Measurements from ENCODE around the gene CSNK2B. TPM values are rescaled to one million over a fixed set of nuclear protein-coding genes. Genes with fewer than 3 reads are reported as not detected.

Gene CSNK2B
- total RNA-seq, 1 experiment from 2014 or later, result 267 TPM

DNA sequence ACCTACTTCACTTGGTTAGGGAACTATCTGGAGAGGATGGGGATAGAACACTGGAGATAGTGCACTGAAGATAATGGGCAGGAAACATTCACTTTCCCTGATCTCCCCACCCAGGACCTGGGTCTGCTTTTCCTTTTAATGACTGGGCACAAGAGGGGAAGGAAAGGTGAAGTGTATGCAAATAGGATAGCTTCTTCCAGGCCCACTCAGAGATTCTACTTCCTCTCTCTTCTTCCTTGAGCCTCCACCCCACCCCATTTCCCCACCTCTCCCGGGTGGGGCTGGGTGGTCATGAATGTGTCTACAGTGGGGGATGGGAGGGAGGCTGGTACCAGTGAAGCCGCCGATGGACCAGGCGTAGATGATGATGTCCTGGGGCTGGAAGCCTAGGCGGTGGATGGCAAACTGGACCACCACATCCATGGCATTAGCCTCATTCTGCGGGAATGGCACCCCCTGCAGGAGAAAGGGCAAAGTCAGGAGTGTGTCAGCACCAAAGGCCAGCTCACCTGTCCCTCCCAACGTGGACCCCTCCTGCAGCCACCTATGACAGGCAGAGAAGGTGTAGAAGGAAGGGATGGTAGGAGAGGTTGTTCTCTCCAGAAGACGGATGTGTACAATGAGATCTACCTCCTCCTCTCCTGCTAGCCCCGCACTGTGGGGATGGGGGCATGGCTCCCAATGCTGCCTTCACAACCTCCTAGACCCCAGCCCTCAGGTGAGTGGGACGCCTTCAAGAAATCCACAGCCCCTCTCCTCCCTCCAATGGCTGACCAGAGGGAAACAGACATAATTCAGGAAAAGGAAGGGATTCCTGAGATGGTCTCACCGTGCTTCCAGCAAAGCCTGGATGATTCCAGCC, 23.6 kb downstream of the CSNK2B start:
- no peaks in the 10 kb centered on the region for H4K20me1 ChIP-seq (ENCODE audit: low read length)
- no peak overlapping the region for H3K4me2 ChIP-seq (ENCODE audit: low read length)
- no peaks in the 10 kb centered on the region for H3K27me3 ChIP-seq (ENCODE audit: low read length)
- intact Hi-C loops (cut with micrococcal nuclease), result loop anchor here (10.0 kb wide), 2 partner anchors 145 to 175 kb away; partner anchors contain the start of gene NEU1
- DNase-seq, result no peak
- no TSS peak for BruUV-seq (replicated peaks)
- 0 out of 2 replicates have a peak, but pooled peaks cover 3% of the 10 kb centered on the region for H3K4me1 ChIP-seq (ENCODE audit: insufficient read depth, low read length)
- no peaks in the 10 kb centered on the region for H3K9me3 ChIP-seq (ENCODE audit: low read length)
- H3K79me2 ChIP-seq (ENCODE audit: low read length), result no peaks in the 10 kb centered on the region
- TF ChIP-seq, protein P1, sequence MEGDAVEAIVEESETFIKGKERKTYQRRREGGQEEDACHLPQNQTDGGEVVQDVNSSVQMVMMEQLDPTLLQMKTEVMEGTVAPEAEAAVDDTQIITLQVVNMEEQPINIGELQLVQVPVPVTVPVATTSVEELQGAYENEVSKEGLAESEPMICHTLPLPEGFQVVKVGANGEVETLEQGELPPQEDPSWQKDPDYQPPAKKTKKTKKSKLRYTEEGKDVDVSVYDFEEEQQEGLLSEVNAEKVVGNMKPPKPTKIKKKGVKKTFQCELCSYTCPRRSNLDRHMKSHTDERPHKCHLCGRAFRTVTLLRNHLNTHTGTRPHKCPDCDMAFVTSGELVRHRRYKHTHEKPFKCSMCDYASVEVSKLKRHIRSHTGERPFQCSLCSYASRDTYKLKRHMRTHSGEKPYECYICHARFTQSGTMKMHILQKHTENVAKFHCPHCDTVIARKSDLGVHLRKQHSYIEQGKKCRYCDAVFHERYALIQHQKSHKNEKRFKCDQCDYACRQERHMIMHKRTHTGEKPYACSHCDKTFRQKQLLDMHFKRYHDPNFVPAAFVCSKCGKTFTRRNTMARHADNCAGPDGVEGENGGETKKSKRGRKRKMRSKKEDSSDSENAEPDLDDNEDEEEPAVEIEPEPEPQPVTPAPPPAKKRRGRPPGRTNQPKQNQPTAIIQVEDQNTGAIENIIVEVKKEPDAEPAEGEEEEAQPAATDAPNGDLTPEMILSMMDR (conservative IDR thresholded peaks at IDR 0.05; ENCODE audit: low read depth, low read length), result peak; percentile 61
- TF ChIP-seq EZH2phosphoT487 (IDR thresholded peaks at IDR 0.05; ENCODE audit: borderline replicate concordance, low read length), result no peak
- no peak for TF ChIP-seq EZH2 (IDR thresholded peaks at IDR 0.05; ENCODE audit: low read length, unreplicated experiment)
- ChIA-PET POLR2A (ENCODE audit: unreplicated experiment) (interaction anchor here (0.6 kb wide), 1 partner anchor 31 kb away, joined by 3 read pairs; no protein-coding TSS in a partner anchor), CTCF (no interaction called here)
- no peak overlapping the region for H3K9ac ChIP-seq (ENCODE audit: low read length)
- H3K36me3 ChIP-seq (ENCODE audit: low read depth, low read length), result peaks cover 8% of the 10 kb centered on the region; the same call in 1 of the 2 replicates
- no peak overlapping the region for H3K4me3 ChIP-seq (ENCODE audit: low read length)
- no peaks in the 10 kb centered on the region for H3F3A ChIP-seq (ENCODE audit: low read length, unreplicated experiment)
- ATAC-seq, result 0 out of 2 replicates have a peak, but pooled peaks have one; percentile 35
- no peak overlapping the region for H2AFZ ChIP-seq (ENCODE audit: low read length)
- no peaks in the 10 kb centered on the region for H3K9me2 ChIP-seq (replicated peaks; ENCODE audit: low read length)
- no peak overlapping the region for H3K27ac ChIP-seq (ENCODE audit: low read length)

GRCh38 chr6:31690231-31691077, 24.6 kb downstream of the CSNK2B start:
- Histone ChIP-seq H3K4me3 (ENCODE audit: low read length) (no peak overlapping the region), H3K4me2 (ENCODE audit: low read length) (no peak overlapping the region), H3K79me2 (ENCODE audit: low read length) (no peaks in the 10 kb centered on the region), H3F3A (ENCODE audit: low read length, unreplicated experiment) (no peaks in the 10 kb centered on the region), H3K9me2 (replicated peaks; ENCODE audit: low read length) (no peaks in the 10 kb centered on the region), H3K4me1 (ENCODE audit: insufficient read depth, low read length) (0 out of 2 replicates have a peak, but pooled peaks cover 3% of the 10 kb centered on the region), H3K36me3 (ENCODE audit: low read depth, low read length) (peaks cover 8% of the 10 kb centered on the region; the same call in 1 of the 2 replicates), H3K27me3 (ENCODE audit: low read length) (no peaks in the 10 kb centered on the region), H3K9ac (ENCODE audit: low read length) (no peak overlapping the region), H2AFZ (ENCODE audit: low read length) (no peak overlapping the region), H4K20me1 (ENCODE audit: low read length) (no peaks in the 10 kb centered on the region), H3K9me3 (ENCODE audit: low read length) (no peaks in the 10 kb centered on the region), H3K27ac (ENCODE audit: low read length) (no peak overlapping the region)
- ChIA-PET CTCF (interaction anchor here (0.8 kb wide), 1 partner anchor 140 kb away, joined by 3 read pairs; no protein-coding TSS in a partner anchor), POLR2A (ENCODE audit: unreplicated experiment) (interaction anchor here (0.6 to 0.7 kb wide), 2 partner anchors 32 to 1095 kb away, joined by 3 to 7 read pairs; no protein-coding TSS in a partner anchor)
- intact Hi-C loops (cut with micrococcal nuclease), result no loop called here
- TF ChIP-seq EZH2 (IDR thresholded peaks at IDR 0.05; ENCODE audit: low read length, unreplicated experiment), result no peak
- TF ChIP-seq, protein P1 (conservative IDR thresholded peaks at IDR 0.05; ENCODE audit: low read depth, low read length), result no peak
- no peak for TF ChIP-seq EZH2phosphoT487 (IDR thresholded peaks at IDR 0.05; ENCODE audit: borderline replicate concordance, low read length)
- DNase-seq, result no peak
- ATAC-seq, result peak; percentile 35
- no TSS peak for BruUV-seq (replicated peaks)
